C4-2B (cell line): ENCODE results near the gene SUV39H1.
A peak's percentile ranks its signal among the peaks of the same experiment; 100 is the strongest.
"Not testable (repeated sequence)": the region's sequence is repeated elsewhere in the genome, so short reads cannot be mapped to it uniquely, and the experiment has no call there.

ENCODE experiments used
- H3K27ac ChIP-seq: fragments of 450-650 bp; 2 replicates; pipeline ENCODE4 v1.5.1; 2017
- ZFX ChIP-seq: fragments of 450-650 bp; IDR thresholded peaks from 2 replicates; pipeline ENCODE4 v1.6.1; 2017
- TF ChIP-seq, protein P1 (sequence below): fragments of 450-650 bp; conservative IDR thresholded peaks from 2 replicates; pipeline ENCODE4 v1.5.1; 2017; ENCODE audit warnings: mild to moderate bottlenecking

The SUV39H1 gene, protein sequence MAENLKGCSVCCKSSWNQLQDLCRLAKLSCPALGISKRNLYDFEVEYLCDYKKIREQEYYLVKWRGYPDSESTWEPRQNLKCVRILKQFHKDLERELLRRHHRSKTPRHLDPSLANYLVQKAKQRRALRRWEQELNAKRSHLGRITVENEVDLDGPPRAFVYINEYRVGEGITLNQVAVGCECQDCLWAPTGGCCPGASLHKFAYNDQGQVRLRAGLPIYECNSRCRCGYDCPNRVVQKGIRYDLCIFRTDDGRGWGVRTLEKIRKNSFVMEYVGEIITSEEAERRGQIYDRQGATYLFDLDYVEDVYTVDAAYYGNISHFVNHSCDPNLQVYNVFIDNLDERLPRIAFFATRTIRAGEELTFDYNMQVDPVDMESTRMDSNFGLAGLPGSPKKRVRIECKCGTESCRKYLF

DNA sequence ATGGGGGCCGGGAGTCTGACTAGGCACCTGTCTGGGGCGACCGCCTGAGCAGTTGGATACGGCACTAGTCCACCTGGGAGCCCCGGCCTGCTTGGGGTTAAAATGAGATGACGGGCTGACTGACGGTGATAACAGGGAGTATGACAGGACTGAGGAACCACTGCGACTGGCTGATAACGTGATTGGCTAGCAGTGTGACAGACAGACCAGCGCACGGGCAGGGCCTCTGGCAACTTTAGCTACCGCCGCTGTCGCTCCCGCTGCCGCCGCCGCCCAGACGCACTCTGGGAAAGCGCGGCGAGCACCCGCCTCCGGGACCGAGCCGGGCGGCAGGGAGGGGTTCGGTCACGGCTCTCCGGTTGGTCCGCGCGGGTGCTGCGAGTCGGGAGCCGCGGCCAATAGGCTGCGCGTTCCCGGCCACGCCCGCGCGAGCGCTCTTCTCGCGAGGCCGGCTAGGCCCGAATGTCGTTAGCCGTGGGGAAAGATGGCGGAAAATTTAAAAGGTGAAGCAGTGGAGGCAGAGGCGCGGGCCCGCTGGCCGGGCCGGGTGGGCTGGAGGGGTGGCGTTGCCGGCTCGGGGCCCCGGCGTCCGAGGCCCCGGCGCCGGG is at the start of gene SUV39H1:
TSS of gene SUV39H1 (plus strand) at position 434 of the 608 bp plus-strand sequence. CDS start at position 485, 51 bp downstream.
- TF ChIP-seq ZFX: peak; percentile 64
- TF ChIP-seq, protein P1, sequence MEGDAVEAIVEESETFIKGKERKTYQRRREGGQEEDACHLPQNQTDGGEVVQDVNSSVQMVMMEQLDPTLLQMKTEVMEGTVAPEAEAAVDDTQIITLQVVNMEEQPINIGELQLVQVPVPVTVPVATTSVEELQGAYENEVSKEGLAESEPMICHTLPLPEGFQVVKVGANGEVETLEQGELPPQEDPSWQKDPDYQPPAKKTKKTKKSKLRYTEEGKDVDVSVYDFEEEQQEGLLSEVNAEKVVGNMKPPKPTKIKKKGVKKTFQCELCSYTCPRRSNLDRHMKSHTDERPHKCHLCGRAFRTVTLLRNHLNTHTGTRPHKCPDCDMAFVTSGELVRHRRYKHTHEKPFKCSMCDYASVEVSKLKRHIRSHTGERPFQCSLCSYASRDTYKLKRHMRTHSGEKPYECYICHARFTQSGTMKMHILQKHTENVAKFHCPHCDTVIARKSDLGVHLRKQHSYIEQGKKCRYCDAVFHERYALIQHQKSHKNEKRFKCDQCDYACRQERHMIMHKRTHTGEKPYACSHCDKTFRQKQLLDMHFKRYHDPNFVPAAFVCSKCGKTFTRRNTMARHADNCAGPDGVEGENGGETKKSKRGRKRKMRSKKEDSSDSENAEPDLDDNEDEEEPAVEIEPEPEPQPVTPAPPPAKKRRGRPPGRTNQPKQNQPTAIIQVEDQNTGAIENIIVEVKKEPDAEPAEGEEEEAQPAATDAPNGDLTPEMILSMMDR: no peak
- H3K27ac ChIP-seq: peak within 1 kb of the TSS; percentile 89

DNA sequence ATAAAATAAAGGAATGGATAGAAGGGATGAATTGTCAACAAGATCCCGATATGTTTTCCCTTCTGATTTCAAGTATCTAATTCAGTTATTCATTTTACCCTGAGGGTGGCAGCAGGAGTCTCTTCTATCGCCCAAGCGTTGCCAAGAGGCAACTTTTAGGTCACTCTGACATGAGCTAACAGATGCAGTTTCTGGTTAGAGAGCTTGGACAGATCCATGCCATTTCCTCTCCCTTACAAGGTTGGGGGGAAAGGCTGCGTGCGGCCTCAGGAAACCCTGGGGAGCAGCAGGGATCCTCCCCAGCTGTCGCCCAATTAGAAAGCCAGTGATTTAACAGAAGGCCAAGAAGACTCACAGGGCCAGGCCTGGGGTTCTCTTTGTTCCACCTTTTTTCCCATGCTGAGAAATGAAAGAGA is 48.2 kb upstream of the SUV39H1 start:
- no peak for TF ChIP-seq ZFX
- TF ChIP-seq, protein P1: peak; percentile 20
- no peak overlapping the region for H3K27ac ChIP-seq

DNA sequence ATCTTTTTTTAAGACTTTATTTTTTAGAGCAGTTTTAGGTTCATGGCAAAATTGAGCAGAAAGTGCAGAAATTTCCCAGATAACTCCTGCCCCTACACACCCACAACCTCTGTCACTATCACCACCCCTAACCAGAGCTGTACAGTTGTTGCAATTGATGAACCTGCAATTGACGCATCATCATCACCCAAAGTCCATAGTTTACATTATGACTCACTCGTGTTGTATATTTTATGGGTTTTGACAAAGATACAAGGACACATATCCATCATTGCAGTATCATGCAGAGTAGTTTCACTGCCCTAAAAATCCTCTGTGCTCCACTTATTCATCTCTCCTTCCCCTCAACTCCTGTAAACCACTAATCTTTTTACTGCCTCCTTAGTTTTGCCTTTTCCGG is 47.4 kb upstream of the SUV39H1 start:
- no peak overlapping the region for H3K27ac ChIP-seq
- no peak for TF ChIP-seq ZFX
- TF ChIP-seq, protein P1: no peak

DNA sequence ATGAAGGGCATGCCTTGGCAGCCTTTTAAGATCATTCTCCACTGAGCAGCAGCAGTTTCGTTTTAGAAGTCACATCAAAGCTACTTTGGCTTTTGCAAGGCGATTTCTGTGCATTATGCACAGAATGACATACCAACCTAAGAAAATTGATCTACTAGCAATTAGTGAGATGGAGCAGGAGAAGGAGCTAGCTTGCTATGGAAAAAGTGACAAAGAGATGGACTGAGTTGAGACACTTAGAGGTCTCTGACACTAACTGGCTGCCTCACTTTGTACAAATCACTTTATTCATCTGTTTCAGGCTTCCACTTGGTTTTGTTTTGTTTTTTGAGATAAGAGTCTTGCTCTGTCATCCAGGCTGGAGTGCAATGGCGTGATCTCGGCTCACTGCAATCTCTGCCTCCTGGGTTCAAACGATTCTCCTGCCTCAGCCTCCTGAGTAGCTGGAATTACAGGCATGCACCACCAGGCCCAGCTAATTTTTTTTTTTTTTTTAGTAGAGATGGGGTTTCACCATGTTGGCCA is 44.4 kb upstream of the SUV39H1 start:
- not testable (repeated sequence) for H3K27ac ChIP-seq

DNA sequence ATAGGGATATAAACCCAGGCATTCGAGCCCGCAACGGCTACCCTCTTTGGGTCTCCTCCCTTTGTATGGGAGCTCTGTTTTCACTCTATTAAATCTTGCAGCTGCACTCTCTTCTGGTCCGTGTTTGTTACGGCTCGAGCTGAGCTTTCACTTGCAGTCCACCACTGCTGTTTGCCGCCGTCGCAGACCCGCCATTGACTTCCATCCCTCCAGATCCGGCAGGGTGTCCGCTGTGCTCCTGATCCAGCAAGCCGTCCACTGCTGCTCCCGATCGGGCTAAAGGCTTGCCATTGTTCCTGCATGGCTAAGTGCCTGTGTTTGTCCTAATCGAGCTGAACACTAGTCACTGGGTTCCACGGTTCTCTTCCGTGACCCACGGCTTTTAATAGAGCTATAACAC is 41.8 kb upstream of the SUV39H1 start:
- not testable (repeated sequence) for H3K27ac ChIP-seq

DNA sequence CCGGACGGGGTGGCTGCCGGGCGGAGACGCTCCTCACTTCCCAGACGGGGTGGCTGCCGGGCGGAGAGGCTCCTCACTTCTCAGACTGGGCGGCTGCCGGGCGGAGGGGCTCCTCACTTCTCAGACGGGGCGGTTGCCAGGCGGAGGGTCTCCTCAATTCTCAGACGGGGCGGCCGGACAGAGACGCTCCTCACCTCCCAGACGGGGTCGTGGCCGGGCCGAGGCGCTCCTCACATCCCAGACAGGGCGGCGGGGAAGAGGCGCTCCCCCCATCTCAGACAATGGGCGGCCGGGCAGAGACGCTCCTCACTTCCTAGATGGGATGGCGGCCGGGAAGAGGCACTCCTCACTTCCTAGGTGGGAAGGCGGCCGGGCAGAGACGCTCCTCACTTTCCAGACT is 36.8 kb upstream of the SUV39H1 start:
- H3K27ac ChIP-seq: not testable (repeated sequence)

DNA sequence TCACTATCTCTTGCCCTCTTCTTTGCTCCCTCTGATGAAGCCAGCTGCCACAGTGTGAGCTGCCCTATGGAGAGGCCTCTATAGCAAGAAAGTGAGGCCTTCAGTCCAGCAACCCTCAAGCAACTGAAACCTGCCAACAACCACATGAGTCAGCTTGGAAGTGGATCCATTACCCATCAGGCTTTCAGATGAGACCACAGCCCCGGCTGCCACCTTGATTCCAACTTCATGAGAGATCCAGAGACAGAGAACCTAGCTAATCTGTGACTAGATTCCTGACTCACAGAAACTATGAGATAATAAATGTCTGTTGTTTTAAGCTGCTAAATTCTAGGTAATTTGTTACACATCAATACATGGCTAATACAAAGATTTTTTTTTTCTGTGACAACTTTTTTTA is 33.3 kb upstream of the SUV39H1 start:
- H3K27ac ChIP-seq: no peak overlapping the region
- no peak for TF ChIP-seq ZFX
- TF ChIP-seq, protein P1: no peak

DNA sequence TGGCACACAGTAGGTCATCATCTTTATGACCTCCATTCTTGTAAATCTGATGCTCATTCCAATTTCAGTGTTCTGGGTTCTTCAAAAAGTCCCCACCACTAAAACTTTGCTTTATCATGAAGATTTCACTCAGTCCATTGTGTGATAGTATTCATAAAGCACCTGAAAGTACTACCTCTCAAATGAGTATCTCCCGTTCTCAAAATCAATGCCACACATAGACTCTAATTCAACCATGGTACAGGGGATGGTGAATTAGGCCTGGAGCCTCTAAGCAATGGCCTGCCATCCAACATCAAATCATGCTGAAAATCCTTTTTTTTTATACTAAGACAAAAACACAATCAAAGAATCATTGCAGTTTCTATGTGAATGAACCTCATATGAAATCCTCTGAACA is 32.4 kb upstream of the SUV39H1 start:
- H3K27ac ChIP-seq: no peak overlapping the region
- no peak for TF ChIP-seq ZFX
- TF ChIP-seq, protein P1: no peak

DNA sequence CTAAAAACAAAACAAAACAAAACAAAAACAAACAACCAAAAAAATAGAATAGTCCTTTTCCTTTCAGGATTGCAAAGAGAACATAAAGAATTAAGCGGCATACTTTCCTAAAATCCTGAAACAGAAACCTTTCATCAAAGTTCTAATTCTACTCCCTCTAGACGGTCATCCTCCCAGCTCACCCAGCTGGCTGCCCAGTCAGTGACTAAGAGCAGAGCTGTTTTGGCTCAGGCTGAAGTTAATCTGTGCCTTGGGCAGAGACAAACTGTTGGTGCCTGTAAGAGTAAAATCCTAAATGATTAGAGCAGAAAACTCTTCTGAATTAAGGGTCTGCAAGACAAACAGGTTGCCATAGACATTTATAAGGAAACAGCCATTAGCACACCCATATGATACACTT is 30.5 kb upstream of the SUV39H1 start:
- no peak overlapping the region for H3K27ac ChIP-seq
- TF ChIP-seq, protein P1: no peak
- TF ChIP-seq ZFX: no peak
